Measurements from ENCODE around the gene PNPLA6.

PNPLA6 gene

DNA sequence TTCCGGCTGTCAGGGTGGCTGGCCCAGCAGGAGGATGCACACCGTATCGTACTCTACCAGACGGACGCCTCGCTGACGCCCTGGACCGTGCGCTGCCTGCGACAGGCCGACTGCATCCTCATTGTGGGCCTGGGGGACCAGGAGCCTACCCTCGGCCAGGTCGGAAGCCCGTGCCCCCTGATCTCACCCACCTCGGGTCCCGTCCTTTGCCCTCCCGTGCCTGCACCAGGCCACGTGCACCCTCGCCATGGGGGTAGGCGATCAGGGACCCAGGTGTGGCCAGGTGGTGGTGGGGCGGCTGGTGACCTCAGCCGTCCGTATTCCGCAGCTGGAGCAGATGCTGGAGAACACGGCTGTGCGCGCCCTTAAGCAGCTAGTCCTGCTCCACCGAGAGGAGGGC, 19.0 kb downstream of the PNPLA6 start:
- Histone ChIP-seq H3K9ac (ENCODE audit: low read length) (no peak overlapping the region), H4K20me1 (ENCODE audit: insufficient read depth, low read length) (no peaks in the 10 kb centered on the region), H3K79me2 (ENCODE audit: low read length) (no peaks in the 10 kb centered on the region), H3K4me3 (ENCODE audit: low read length) (no peak overlapping the region), H2AFZ (ENCODE audit: low read depth, low read length) (no peak overlapping the region), H3K36me3 (replicated peaks; ENCODE audit: low read depth, low read length) (peaks cover 44% of the 10 kb centered on the region), H3K4me2 (ENCODE audit: low read length) (no peak overlapping the region), H3K27me3 (ENCODE audit: low read depth, low read length) (no peaks in the 10 kb centered on the region), H3K4me1 (ENCODE audit: low read length) (no peaks in the 10 kb centered on the region), H3K9me3 (ENCODE audit: insufficient read depth, low read length) (no peaks in the 10 kb centered on the region), H3K27ac (ENCODE audit: low read length) (no peak overlapping the region)
- TF ChIP-seq, protein P1, sequence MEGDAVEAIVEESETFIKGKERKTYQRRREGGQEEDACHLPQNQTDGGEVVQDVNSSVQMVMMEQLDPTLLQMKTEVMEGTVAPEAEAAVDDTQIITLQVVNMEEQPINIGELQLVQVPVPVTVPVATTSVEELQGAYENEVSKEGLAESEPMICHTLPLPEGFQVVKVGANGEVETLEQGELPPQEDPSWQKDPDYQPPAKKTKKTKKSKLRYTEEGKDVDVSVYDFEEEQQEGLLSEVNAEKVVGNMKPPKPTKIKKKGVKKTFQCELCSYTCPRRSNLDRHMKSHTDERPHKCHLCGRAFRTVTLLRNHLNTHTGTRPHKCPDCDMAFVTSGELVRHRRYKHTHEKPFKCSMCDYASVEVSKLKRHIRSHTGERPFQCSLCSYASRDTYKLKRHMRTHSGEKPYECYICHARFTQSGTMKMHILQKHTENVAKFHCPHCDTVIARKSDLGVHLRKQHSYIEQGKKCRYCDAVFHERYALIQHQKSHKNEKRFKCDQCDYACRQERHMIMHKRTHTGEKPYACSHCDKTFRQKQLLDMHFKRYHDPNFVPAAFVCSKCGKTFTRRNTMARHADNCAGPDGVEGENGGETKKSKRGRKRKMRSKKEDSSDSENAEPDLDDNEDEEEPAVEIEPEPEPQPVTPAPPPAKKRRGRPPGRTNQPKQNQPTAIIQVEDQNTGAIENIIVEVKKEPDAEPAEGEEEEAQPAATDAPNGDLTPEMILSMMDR (IDR thresholded peaks at IDR 0.05; ENCODE audit: low read depth, low read length): no peak
- TF ChIP-seq EZH2phosphoT487 (IDR thresholded peaks at IDR 0.05; ENCODE audit: low read depth): no peak

DNA sequence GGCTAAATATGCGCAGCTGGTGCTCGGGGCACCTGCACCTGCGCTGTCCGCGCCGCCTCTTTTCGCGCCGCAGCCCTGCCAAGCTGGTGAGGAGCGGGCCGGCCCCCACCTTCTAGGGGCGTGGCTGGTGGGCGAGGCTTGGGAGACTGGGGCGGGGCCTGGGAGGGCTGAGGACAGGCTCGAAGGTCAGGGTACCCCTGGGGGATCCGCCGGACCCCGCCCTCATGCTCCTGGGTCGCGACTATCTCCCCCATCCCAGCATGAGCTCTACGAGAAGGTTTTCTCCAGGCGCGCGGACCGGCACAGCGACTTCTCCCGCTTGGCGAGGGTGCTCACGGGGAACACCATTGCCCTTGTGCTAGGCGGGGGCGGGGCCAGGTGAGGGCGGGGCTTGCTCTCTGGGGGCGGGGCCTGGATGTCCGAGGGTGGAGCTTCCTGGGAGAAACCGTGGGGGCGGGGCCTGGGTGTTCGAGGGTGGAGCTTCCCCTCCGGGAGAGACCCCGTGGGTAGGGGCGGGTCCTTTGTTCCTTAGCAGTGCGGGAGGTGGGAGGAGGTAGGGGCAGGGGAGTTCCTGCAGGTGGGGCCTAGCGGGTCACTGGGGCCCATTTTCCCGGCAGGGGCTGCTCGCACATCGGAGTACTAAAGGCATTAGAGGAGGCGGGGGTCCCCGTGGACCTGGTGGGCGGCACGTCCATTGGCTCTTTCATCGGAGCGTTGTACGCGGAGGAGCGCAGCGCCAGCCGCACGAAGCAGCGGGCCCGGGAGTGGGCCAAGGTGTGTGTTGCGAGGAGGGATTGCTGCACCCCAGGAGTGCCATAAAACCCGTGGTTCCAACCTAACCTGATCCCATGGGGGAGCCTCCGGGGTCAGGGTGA, 19.7 kb downstream of the PNPLA6 start:
- TF ChIP-seq EZH2phosphoT487 (IDR thresholded peaks at IDR 0.05; ENCODE audit: low read depth): no peak
- TF ChIP-seq, protein P1 (IDR thresholded peaks at IDR 0.05; ENCODE audit: low read depth, low read length): no peak
- Histone ChIP-seq H3K4me2 (ENCODE audit: low read length) (no peak overlapping the region), H3K9ac (ENCODE audit: low read length) (no peak overlapping the region), H3K27ac (ENCODE audit: low read length) (no peak overlapping the region), H3K4me3 (ENCODE audit: low read length) (no peak overlapping the region), H3K79me2 (ENCODE audit: low read length) (no peaks in the 10 kb centered on the region), H3K36me3 (replicated peaks; ENCODE audit: low read depth, low read length) (peaks cover 45% of the 10 kb centered on the region), H3K9me3 (ENCODE audit: insufficient read depth, low read length) (no peaks in the 10 kb centered on the region), H2AFZ (ENCODE audit: low read depth, low read length) (no peak overlapping the region), H3K27me3 (ENCODE audit: low read depth, low read length) (no peaks in the 10 kb centered on the region), H3K4me1 (ENCODE audit: low read length) (no peaks in the 10 kb centered on the region), H4K20me1 (ENCODE audit: insufficient read depth, low read length) (no peaks in the 10 kb centered on the region)

DNA sequence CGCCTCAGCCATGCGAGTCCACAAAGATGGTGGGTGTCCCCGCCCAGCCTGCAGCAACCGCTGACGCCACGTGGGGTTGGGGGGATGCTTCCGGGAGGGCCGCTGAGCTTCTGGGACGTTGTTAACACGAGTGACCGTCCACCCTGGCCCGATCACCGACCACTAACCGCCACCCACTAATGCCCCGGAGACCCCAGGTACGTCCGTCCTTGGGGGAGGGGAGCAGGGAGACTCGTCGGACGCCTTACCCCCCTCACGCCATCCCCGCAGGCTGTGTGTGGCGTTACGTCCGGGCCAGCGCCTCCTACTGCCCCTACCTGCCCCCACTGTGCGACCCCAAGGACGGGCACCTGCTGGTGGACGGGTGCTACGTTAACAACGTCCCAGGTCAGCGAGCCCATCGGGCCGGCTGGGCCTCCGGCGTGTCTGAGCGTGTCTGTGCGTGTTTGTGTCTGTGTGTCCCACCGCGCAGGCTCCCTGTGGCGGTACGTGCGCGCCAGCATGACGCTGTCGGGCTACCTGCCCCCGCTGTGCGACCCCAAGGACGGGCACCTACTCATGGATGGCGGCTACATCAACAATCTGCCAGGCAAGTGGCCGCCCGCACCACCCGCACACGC, 21.3 kb downstream of the PNPLA6 start:
- Histone ChIP-seq H3K36me3 (replicated peaks; ENCODE audit: low read depth, low read length) (peaks cover 43% of the 10 kb centered on the region), H3K27me3 (ENCODE audit: low read depth, low read length) (no peaks in the 10 kb centered on the region), H3K4me1 (ENCODE audit: low read length) (no peaks in the 10 kb centered on the region), H3K79me2 (ENCODE audit: low read length) (no peaks in the 10 kb centered on the region), H3K9me3 (ENCODE audit: insufficient read depth, low read length) (no peaks in the 10 kb centered on the region), H4K20me1 (ENCODE audit: insufficient read depth, low read length) (no peaks in the 10 kb centered on the region), H3K9ac (ENCODE audit: low read length) (no peak overlapping the region), H3K27ac (ENCODE audit: low read length) (no peak overlapping the region), H3K4me3 (ENCODE audit: low read length) (no peak overlapping the region), H3K4me2 (ENCODE audit: low read length) (no peak overlapping the region), H2AFZ (ENCODE audit: low read depth, low read length) (no peak overlapping the region)
- no peak for TF ChIP-seq EZH2phosphoT487 (IDR thresholded peaks at IDR 0.05; ENCODE audit: low read depth)
- TF ChIP-seq, protein P1 (IDR thresholded peaks at IDR 0.05; ENCODE audit: low read depth, low read length): no peak

DNA sequence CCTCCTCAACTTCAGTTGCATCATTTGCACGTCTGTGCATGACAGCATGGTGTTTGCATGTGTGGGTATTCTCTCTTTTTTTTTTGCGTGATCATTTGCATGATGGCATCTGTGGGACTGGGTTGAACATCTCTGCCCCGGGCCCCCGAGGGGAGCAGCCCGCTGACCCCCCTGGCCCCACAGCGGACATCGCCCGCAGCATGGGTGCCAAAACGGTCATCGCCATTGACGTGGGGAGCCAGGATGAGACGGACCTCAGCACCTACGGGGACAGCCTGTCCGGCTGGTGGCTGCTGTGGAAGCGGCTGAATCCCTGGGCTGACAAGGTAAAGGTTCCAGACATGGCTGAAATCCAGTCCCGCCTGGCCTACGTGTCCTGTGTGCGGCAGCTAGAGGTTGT, 23.1 kb downstream of the PNPLA6 start:
- H3K36me3 ChIP-seq (replicated peaks; ENCODE audit: low read depth, low read length): peaks cover 43% of the 10 kb centered on the region
- TF ChIP-seq, protein P1 (IDR thresholded peaks at IDR 0.05; ENCODE audit: low read depth, low read length): no peak
- no peak for TF ChIP-seq EZH2phosphoT487 (IDR thresholded peaks at IDR 0.05; ENCODE audit: low read depth)
- H3K79me2 ChIP-seq (ENCODE audit: low read length): no peaks in the 10 kb centered on the region
- no peak overlapping the region for H2AFZ ChIP-seq (ENCODE audit: low read depth, low read length)
- no peaks in the 10 kb centered on the region for H3K9me3 ChIP-seq (ENCODE audit: insufficient read depth, low read length)
- no peaks in the 10 kb centered on the region for H4K20me1 ChIP-seq (ENCODE audit: insufficient read depth, low read length)
- no peaks in the 10 kb centered on the region for H3K4me1 ChIP-seq (ENCODE audit: low read length)
- no peak overlapping the region for H3K4me2 ChIP-seq (ENCODE audit: low read length)
- no peak overlapping the region for H3K27ac ChIP-seq (ENCODE audit: low read length)
- no peak overlapping the region for H3K4me3 ChIP-seq (ENCODE audit: low read length)
- H3K9ac ChIP-seq (ENCODE audit: low read length): no peak overlapping the region
- no peaks in the 10 kb centered on the region for H3K27me3 ChIP-seq (ENCODE audit: low read depth, low read length)
